Activated naive CD8-positive, alpha-beta T cell treated with anti-CD3 and anti-CD28 coated beads, Interleukin-2, amount 10 ng/mL, durations not matched to agents 7 days and 5 days (primary cell): ENCODE measurements around the gene SPINT2. TPM values are rescaled to one million over a fixed set of nuclear protein-coding genes. Genes with fewer than 3 reads are reported as not detected.
A peak's percentile ranks its signal among the peaks of the same experiment; 100 is the strongest.
"Not testable (repeated sequence)": the region's sequence is repeated elsewhere in the genome, so short reads cannot be mapped to it uniquely, and the experiment has no call there.

Experiments
- ATAC-seq: fragments of 150-1000 bp; cut with Tn5 transposase; one replicate; pipeline ENCODE4 v1.10.0; 2021; ENCODE audit warnings: low read depth, moderate library complexity
- POLR2A ChIA-PET: fragments of 350-600 bp; sonication (Branson Sonifier 250); formaldehyde crosslinking; loops from one replicate; lab custom pipeline; 2021; ENCODE audit warnings: antibody characterized with exemption; lab: Charles Lee
- DNase-seq: peaks from one replicate; pipeline ENCODE4 v3.0.0; 2021
- H3K27ac Mint-ChIP-seq: one replicate; pipeline ENCODE4 v1.8.0; 2022; ENCODE audit warnings: mild to moderate bottlenecking, mixed read lengths
- H3K27me3 Mint-ChIP-seq: one replicate; pipeline ENCODE4 v1.8.0; 2022; ENCODE audit warnings: mild to moderate bottlenecking, moderate library complexity, mixed read lengths
- H3K36me3 Mint-ChIP-seq: one replicate; pipeline ENCODE4 v1.8.0; 2021; ENCODE audit warnings: mild to moderate bottlenecking, mixed read lengths
- H3K4me1 Mint-ChIP-seq: one replicate; pipeline ENCODE4 v1.8.0; 2021; ENCODE audit warnings: mixed read lengths
- H3K4me3 Mint-ChIP-seq: one replicate; pipeline ENCODE4 v1.8.0; 2022; ENCODE audit warnings: mild to moderate bottlenecking, moderate library complexity, mixed read lengths
- H3K9me3 Mint-ChIP-seq: one replicate; pipeline ENCODE4 v1.8.0; 2021; ENCODE audit warnings: mixed read lengths
- total RNA-seq, 2 experiments: library from RNA; stranded (reverse); gene quantifications; one replicate each; pipeline ENCODE4 v1.2.3, GENCODE V29; 2021

SPINT2 gene
- total RNA-seq, 2 experiments from 2014 or later = 50.3 to 60.9 TPM

DNA sequence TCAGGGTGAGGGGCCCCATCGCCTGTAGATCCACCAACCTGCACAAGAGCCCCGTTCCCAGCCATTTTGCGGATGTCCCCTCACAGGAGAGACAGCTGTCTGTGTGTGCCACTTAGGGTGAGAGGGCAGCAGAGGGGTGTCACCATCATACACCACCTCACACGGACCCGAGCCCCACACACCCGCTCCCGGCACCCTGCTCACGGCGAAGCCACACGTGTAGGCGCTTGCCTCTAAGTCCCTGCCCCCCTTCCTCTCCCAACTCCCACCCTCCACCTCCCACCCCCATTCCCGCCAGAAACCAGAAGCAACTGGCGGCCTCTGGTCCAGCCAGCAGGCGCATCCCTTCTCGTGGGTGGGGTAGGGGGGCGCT lies 36.4 kb upstream of the SPINT2 start:
- DNase-seq (no peak), ATAC-seq (no peak)
- POLR2A ChIA-PET = interaction anchor here (0.6 to 1.4 kb wide), 2 partner anchors 41 to 178 kb away, joined by 3 read pairs; no protein-coding TSS in a partner anchor
- H3K36me3 Mint-ChIP-seq = peaks cover 1% of the 10 kb centered on the region
- no peak overlapping the region for H3K27ac Mint-ChIP-seq
- peaks cover 68% of the 10 kb centered on the region for H3K27me3 Mint-ChIP-seq
- peak overlapping the region; percentile 11 for H3K4me3 Mint-ChIP-seq
- H3K4me1 Mint-ChIP-seq = peaks cover 15% of the 10 kb centered on the region
- no peaks in the 10 kb centered on the region for H3K9me3 Mint-ChIP-seq

DNA sequence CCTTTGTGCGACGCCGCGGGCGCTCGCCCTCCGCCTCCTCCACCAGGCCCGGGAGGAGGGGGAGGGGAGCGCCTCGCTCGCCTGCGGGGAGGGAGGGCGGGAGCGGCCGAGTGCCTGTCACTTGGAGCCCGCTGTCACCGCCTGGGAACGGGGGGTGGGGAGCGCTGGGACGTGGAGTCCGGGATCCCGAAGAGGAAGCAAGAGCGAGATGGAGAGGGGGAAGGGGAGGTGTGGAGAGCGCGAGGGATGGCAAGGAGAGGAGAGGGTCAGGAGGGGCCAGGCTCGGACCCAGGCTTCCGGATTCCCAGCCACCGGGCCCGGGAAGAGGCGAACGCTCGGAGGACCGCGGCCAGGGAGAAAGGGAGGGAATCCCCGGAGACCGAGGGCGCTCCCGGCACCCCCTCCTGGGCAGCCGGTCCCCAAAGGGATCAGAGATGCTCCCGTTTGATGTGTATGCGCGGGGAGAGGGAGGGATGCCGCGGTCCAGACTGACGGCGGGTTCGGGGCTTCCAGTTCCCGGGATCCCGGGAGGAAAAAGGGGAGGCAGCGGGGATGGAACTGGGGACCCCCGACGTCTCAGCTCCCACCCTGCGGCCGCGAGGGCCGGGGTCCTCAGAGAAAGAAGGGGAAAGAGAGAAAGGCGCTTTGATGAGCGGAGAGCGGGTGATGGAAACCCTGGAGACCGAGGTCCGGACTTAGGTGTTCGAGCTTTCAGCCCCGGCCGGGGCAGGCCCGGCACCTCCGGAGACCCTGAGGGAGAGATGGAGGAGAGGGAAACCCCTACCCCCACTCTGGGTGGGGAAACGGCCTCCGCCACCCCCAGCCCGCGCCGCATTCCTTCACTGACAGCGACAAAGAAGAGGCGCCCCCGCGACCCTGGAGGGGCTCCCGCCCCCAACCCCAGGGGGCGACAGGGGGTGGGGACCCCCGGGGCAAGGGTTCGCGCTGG lies 35.6 kb upstream of the SPINT2 start:
- H3K4me1 Mint-ChIP-seq = peaks cover 8% of the 10 kb centered on the region
- H3K27me3 Mint-ChIP-seq = peaks cover 61% of the 10 kb centered on the region
- no peak for ATAC-seq
- POLR2A ChIA-PET = no interaction called here
- no peak for DNase-seq
- peaks cover 1% of the 10 kb centered on the region for H3K36me3 Mint-ChIP-seq
- peak overlapping the region; percentile 69 for H3K4me3 Mint-ChIP-seq
- H3K9me3 Mint-ChIP-seq = no peaks in the 10 kb centered on the region
- H3K27ac Mint-ChIP-seq = no peak overlapping the region

DNA sequence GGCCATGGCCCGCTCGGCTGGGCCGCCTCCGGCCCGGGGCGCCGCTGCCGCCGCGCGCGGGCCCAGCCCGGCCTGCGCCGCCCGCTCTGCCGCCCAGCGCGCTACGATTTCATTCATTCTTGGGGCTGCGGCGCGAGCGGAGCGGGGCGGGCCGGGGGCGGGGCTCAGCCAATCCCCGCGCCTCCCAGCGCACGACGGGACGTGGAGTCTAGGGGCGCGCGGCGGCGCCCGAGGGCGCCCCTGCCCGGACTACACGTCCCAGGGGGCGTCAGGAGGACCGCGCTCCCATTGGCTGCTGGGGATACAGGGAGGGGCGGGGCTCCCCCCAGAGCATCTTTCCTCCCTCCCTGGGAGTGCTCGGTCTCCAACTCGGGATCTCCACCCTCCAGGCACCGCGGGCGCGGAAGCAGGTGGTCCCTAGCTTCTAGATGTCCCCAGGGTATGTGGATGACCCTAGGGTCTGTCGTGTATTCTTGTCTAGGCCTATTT lies 34.7 kb upstream of the SPINT2 start:
- peak; percentile 87 for ATAC-seq
- H3K27me3 Mint-ChIP-seq = peaks cover 54% of the 10 kb centered on the region

DNA sequence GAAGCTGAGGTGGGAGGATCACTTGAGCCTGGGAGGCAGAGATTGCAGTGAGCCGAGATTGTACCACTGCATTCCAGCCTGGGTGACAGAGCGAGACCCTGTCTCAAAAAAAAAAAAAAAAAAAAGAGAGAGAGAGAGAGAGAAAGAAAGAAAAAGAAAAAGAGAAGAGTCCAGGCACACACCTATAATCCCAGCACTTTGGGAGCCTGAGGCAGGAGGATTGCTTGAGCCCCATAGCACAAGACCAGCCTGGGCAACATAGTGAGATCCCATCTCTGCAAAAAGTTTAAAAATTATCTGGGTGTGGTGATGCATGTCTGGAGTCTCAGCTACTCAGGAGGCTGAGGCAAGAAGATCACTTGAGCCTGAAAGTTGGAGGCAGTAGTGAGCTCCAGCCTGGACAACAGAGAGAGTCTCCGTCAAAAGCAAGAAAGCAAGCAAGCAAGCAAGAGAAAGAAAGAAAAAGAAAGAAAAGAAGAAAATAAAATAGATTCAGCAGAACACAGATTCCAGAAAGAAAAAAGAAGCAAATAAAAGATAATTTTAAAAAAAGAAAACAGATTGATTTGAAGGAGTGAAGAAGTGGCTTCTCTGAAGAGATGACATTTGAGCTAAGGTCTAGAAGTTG lies 33.8 kb upstream of the SPINT2 start:
- H3K27ac Mint-ChIP-seq, ATAC-seq, POLR2A ChIA-PET, H3K4me1 Mint-ChIP-seq, H3K36me3 Mint-ChIP-seq, H3K4me3 Mint-ChIP-seq, H3K9me3 Mint-ChIP-seq, DNase-seq: not testable (repeated sequence)
- peaks cover 50% of the 10 kb centered on the region for H3K27me3 Mint-ChIP-seq

More for the DNA sequence above, 34.7 kb upstream of the SPINT2 start:
- Mint-ChIP-seq H3K4me1 (peaks cover 7% of the 10 kb centered on the region), H3K4me3 (no peak overlapping the region), H3K36me3 (no peaks in the 10 kb centered on the region), H3K9me3 (no peaks in the 10 kb centered on the region), H3K27ac (no peak overlapping the region)
- POLR2A ChIA-PET = no interaction called here
- peak; percentile 69 for DNase-seq

DNA sequence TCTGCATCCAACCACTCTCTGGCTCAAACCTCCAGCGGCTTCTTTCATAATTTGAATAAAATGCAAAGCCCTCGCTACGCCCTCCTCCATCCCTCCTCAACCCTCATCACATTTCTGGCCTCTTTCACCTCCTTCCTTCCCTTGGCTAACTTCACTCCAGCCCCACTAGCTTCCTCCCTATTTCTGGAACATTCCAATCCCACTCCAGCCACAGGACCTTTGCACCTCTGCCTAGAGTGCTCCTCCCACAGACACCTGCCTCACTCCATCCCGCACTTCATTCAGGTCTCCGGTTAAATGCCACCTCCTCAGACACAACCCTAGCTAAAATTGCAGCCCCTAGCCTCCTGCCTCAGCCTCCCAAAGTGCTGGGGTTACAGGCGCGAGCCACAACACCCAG lies 32.5 kb upstream of the SPINT2 start:
- no peak for ATAC-seq
- Mint-ChIP-seq H3K9me3 (no peaks in the 10 kb centered on the region), H3K4me3 (no peak overlapping the region), H3K36me3 (no peaks in the 10 kb centered on the region), H3K4me1 (peaks cover 7% of the 10 kb centered on the region), H3K27me3 (peaks cover 47% of the 10 kb centered on the region), H3K27ac (no peak overlapping the region)
- POLR2A ChIA-PET = no interaction called here
- DNase-seq = no peak

DNA sequence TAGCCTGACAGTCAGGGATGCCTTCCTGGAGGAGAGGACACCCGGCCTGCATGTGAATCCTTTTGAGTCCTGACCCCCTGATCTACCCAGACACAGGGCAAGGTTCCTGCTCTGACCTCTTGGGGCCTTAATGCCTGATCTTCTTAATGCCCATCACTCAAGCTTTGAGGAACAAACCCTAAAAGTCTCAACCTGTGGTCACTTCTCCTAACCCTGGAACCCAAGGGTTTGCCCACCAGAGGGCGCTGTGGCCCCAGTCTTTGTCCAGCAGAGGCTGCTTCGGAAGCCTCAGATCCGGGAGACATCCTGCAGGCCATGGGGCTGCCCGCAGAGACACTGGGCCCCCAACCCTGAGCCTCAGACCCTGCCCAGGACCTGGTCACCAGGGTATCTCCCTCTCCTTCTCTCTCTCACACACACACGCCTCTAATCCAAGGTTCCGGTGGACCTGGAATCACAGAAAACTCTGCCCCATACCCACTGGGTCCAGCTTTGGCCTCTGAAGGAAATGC lies 30.6 kb upstream of the SPINT2 start:
- H3K36me3 Mint-ChIP-seq = no peaks in the 10 kb centered on the region

DNA sequence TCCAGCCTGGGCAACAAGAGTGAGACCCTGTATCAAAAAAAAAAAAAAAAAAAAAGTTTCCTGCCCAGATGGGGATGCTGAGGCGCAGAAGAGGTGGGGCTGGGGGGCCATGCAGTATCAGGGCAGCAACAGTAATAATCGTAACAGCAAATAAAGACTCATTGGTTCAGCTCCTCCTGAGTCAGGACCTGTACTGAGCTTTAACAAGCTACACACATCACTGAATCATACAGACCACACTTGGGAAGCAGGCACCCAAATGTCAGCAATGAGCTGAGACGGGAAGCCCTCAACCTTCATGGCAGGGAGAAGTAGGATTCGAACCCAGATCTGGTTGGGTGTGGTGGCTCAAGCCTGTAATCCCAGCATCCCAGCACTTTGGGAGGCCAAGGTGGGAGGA lies 29.8 kb upstream of the SPINT2 start:
- no peaks in the 10 kb centered on the region for H3K9me3 Mint-ChIP-seq
- DNase-seq (no peak), ATAC-seq (no peak)
- no peaks in the 10 kb centered on the region for H3K36me3 Mint-ChIP-seq
- no peak overlapping the region for H3K27ac Mint-ChIP-seq
- peaks cover 31% of the 10 kb centered on the region for H3K27me3 Mint-ChIP-seq
- POLR2A ChIA-PET = interaction anchor here (1.2 kb wide), 1 partner anchor 101 kb away, joined by 3 read pairs; the partner anchor contains the start of gene CATSPERG
- H3K4me3 Mint-ChIP-seq = no peak overlapping the region
- H3K4me1 Mint-ChIP-seq = peaks cover 2% of the 10 kb centered on the region

More for the DNA sequence above, 30.6 kb upstream of the SPINT2 start:
- Mint-ChIP-seq H3K27ac (no peak overlapping the region), H3K4me3 (no peak overlapping the region), H3K9me3 (no peaks in the 10 kb centered on the region), H3K27me3 (peaks cover 33% of the 10 kb centered on the region), H3K4me1 (peaks cover 5% of the 10 kb centered on the region)
- peak; percentile 62 for ATAC-seq
- POLR2A ChIA-PET = interaction anchor here (1.2 kb wide), 1 partner anchor 102 kb away, joined by 3 read pairs; the partner anchor contains the start of gene CATSPERG
- DNase-seq = peak; percentile 88

DNA sequence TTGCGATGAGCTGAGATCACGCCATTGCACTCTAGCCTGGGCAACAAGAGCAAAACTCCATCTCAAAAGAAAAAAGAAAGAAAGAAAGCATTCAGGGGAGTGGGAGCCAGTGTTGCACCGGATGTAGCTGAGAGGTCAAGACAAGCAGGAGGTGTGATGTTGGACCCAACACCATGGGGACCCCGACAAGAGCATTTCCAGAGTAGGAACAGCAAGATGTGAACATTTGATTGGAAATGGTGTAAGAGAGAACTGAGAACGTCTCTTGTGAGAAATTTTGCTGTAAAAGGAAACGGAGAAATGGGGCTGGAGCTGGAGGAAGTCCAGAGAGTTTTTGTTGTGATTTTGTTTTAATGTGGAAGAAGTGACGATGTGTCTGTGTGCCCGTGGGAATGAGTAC lies 24.6 kb upstream of the SPINT2 start:
- Mint-ChIP-seq H3K4me1 (peaks cover 6% of the 10 kb centered on the region), H3K4me3 (no peak overlapping the region), H3K27ac (no peak overlapping the region), H3K9me3 (no peaks in the 10 kb centered on the region), H3K36me3 (no peaks in the 10 kb centered on the region), H3K27me3 (peaks cover 16% of the 10 kb centered on the region)
- DNase-seq (no peak), ATAC-seq (no peak)
- POLR2A ChIA-PET = no interaction called here

DNA sequence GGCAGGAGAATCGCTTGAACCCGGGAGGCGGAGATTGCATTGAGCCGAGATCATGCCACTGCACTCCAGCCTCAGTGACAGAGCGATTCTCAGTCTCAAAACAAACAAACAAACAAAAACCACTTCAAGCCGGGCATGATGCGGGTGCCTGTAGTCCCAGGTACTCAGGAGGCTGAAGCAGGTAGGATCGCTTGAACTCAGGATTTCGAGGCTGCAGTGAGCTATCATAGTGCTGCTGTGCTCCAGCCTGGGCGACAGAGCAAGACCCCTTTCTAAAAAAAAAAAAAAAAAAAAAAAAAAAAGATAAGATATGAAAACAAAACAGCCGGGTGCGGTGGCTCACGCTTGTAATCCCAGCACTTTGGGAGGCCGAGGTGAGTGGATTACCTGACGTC lies 21.1 kb upstream of the SPINT2 start:
- Mint-ChIP-seq H3K27ac (no peak overlapping the region), H3K36me3 (no peaks in the 10 kb centered on the region), H3K4me1 (peaks cover 7% of the 10 kb centered on the region), H3K4me3 (peak overlapping the region; percentile 84), H3K9me3 (no peaks in the 10 kb centered on the region), H3K27me3 (peaks cover 6% of the 10 kb centered on the region)
- ATAC-seq (no peak), DNase-seq (no peak)
- POLR2A ChIA-PET = interaction anchor here (0.7 to 0.9 kb wide), 2 partner anchors 31 to 93 kb away, joined by 3 to 4 read pairs; partner anchors contain the start of gene CATSPERG

DNA sequence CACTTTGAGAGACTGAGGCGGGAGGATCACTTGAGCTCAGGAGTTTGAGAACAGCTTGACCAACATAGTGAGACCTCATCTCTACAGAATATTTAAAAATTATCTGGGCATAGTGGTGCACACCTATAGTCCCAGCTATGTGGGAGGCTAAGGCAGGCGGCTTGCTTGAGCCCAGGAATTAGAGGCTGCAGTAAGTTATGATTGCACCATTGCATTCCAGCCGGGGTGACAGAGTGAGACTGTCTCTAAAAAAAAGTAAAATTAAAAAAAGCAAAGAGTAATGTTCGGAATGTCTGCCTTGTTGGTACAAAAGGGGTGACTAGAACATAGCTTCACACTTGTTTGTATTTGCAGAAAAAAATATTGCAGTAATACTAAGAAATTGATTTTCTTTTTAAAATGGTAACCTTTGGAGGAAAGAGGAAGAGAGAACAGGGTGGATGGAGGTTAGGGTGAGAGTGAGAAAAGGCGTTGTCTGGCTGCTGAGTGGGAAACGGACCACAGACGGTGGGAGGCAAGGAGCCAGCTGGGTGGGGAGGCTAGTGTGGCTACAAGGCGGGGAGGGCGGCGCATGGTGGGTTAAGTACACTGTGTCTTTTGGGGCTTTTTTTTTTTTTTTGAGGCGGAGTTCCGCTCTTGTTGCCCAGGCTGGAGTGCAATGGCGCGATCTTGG lies 18.4 kb upstream of the SPINT2 start:
- no peak overlapping the region for H3K27ac Mint-ChIP-seq
- H3K27me3 Mint-ChIP-seq = peaks cover 4% of the 10 kb centered on the region
- H3K36me3 Mint-ChIP-seq = no peaks in the 10 kb centered on the region
- no peak for DNase-seq
- no peaks in the 10 kb centered on the region for H3K9me3 Mint-ChIP-seq
- ATAC-seq = no peak
- H3K4me3 Mint-ChIP-seq = no peak overlapping the region
- H3K4me1 Mint-ChIP-seq = peaks cover 7% of the 10 kb centered on the region
- POLR2A ChIA-PET = interaction anchor here (1.4 kb wide), 1 partner anchor 85 kb away, joined by 9 read pairs; no protein-coding TSS in a partner anchor

DNA sequence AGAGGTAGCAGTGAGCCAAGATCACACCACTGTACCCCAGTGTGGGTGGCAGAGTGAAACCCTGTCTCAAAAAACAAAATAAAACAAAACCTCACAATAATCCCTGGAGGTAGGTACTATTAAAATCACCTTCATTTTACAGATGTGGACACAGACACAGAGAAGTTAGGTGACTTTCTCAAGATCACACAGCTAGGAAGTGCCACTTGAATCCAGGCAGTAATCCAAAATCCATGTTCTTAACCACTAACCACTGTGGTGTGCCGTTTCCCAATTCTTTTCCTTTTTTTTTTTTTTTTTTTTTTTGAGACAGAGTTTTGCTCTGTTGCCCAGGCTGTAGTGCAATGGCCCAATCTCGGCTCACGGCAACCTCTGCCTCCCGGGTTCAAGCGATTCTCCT lies 17.2 kb upstream of the SPINT2 start:
- Mint-ChIP-seq H3K4me3 (no peak overlapping the region), H3K36me3 (no peaks in the 10 kb centered on the region), H3K4me1 (peaks cover 11% of the 10 kb centered on the region), H3K27ac (no peak overlapping the region), H3K27me3 (peaks cover 4% of the 10 kb centered on the region), H3K9me3 (no peaks in the 10 kb centered on the region)
- POLR2A ChIA-PET = interaction anchor here (0.7 to 1.4 kb wide), 2 partner anchors 84 to 1518 kb away, joined by 5 to 9 read pairs; no protein-coding TSS in a partner anchor
- no peak for ATAC-seq
- no peak for DNase-seq

DNA sequence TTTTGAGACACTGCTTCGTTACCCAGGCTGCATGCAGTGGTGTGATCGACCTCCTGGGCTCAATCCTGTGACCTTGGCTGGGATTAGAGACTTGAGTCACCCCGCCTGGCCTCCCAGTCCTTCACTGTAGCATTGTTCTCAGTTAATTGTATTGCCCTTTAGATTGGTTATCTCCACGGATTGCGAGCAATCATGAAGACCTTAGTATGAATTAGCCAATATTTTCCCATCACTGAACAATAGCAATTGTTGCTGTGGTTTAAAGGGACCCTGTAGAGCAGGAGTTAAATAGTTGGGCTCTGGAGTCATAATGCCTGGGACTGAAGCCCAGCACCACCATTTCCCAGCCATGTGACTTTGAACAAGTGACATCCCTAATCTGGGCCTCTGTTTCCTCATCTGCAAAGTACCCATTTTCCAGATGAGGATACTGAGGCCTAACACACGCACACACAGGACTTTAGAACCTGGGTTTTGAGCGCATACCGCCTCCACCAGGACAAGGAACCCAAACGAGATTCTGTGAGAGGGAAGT lies 16.6 kb upstream of the SPINT2 start:
- Mint-ChIP-seq H3K27me3 (peaks cover 4% of the 10 kb centered on the region), H3K27ac (no peak overlapping the region), H3K9me3 (no peaks in the 10 kb centered on the region), H3K36me3 (no peaks in the 10 kb centered on the region), H3K4me3 (no peak overlapping the region), H3K4me1 (peaks cover 12% of the 10 kb centered on the region)
- POLR2A ChIA-PET = interaction anchor here (0.7 kb wide), 1 partner anchor 1518 kb away, joined by 5 read pairs; no protein-coding TSS in a partner anchor
- ATAC-seq = no peak
- no peak for DNase-seq
